Measurements from ENCODE around the gene ADGRL1.

GRCh38 chr19:14222886-14223285 lies 16.9 kb upstream of the ADGRL1 start:
- TF ChIP-seq CTCF (IDR thresholded peaks at IDR 0.05) (no peak), EZH2 (IDR thresholded peaks at IDR 0.05; ENCODE audit: borderline replicate concordance, insufficient read depth, low read depth, low read length, poor library complexity, severe bottlenecking) (no peak)

Measured in B cell (primary cell).